Measurements from ENCODE around the gene TEX2.
"Not testable (repeated sequence)": the region's sequence is repeated elsewhere in the genome, so short reads cannot be mapped to it uniquely, and the experiment has no call there.

Gene TEX2

DNA sequence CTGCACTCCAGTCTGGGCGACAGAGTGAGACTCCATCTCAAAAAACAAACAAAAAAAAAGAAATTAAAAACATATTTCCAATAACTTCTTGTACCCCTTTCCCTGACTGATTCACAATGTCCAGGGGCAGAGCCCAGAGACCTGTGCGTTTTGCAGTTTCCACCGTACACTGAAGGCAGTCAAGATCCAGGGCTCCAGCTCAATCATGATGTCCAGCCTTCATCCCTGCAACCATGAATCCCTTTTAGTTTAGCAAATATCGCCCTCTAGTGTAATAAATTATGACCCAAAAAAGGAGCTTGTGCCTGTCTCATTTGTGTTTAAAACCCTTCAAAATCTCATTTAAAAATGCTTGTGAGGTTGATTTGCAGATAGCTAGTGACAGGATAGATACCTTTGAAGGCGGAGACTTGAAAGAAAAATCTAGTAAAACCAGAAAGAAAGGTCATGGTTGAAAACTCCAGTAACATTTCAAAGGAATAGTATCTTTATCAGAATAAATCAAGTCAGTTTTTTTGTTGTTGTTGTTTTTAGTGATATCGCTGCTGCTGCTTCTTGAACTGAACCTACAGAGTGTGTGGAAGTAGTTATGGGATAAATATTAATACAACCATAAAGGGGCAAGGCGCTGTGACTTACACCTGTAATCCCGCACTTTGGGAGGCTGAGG lies 129.4 kb downstream of the TEX2 start:
- DNase-seq, result peak; percentile 71

DNA sequence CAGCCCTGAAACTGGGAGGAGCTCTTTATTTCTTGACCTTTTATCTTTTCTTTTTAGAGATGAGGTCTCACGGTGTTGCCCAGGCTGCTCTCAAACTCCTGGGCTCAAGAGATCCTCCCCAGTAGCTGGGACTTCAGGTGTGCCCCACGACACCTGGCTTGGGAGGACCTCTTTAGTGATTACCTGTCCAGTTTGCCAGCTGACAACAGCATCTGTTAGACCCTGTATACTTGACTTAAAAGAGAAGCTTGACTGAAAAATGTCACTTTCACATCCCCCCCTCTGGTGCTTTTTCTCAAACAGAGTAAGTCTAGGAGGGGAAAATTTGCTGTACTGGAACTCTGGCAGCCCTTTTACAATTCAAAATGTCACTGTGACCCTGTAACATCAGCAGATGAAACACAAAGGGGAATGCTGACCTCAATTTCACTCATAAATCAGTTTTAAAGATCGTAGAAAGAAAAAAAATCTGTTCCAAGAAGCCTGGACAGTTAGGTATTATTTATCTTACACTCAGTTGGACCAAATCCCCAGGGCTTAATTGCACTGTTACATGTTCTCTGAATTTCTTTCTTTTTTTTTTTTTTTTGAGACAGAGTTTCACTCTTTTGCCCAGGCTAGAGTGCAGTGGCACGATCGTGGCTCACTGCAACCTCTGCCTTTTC lies 131.3 kb downstream of the TEX2 start:
- DNase-seq, result no peak

DNA sequence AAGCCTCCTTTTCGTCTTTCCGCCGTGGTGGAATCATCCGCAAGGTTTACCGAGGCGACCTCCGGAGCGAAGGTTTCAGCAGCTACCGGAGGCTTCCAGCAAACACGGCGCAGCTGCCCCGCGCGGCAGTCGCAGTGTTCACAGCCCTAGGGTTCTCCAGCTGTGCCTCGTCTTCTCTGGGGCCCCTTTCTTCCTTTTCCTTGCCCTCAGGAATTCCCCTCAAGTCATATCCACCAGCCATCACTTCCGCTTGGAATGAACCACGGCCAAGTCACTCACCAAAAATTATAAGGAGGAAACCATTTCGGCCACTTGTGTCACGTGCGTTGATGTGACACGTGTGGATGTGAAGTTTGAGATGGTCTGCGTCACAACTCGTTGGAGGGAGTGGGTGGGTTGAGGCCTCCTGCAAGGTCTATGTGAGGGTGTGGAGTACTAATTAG lies 132.5 kb downstream of the TEX2 start:
- DNase-seq, result no peak

DNA sequence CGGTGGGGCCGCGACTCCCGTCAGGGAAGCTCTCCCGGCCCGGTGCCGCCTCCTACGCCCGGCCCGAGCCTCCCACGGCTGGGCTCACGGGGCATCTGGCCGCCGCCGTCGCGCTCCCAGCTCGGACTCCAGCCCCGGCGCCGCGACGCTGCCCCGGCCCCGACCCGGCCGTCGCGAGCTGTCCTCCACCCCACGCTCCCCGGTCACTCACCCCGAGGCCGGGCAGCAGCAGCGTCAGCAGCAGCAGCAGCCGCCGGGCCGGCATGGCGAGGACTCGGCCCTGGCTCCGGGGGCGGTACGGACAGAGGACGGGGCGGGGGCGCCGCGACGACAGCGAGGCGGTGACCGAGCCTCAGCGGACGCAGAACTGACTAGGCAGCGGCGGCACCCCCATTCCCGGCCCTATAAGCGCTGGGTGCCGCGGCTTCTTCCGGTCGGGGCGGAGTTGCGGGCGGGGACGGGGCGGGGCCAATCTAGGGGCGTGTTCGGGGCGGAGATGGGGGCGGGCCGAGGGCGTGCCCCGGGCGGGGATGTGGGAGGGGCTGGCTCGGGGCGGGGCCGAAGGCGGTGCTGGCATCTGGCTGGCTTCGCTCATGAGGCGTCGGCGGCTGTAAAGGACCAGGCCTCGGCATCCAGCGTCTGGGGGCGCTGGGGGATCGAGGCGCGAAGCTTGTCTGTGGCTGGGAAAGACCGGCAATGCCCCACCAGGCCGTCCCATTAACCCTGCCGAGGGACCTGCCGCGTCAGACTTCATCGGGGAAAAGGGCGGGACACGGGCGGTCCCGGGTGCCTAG lies 133.1 kb downstream of the TEX2 start, which contains the start of gene ERN1:
Gene ERN1, minus strand, starts transcription at position 380 of the 794 bp plus-strand sequence. Its CDS starts 115 bp downstream, at position 265.
- DNase-seq, result peak; percentile 98

DNA sequence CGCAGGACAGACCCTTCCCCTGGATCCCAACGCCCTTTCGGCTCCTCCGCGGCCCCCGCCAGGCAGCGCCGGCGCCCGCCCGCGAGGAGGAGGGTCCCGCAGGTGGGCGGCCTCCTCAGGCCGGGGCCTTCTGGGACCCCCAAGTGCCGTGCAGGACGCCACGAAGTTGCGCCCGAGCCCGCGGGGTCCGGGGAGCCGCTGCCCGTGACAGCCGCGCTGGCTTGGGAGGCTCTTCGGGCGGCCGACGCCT lies 133.6 kb downstream of the TEX2 start:
- peak; percentile 74 for DNase-seq

DNA sequence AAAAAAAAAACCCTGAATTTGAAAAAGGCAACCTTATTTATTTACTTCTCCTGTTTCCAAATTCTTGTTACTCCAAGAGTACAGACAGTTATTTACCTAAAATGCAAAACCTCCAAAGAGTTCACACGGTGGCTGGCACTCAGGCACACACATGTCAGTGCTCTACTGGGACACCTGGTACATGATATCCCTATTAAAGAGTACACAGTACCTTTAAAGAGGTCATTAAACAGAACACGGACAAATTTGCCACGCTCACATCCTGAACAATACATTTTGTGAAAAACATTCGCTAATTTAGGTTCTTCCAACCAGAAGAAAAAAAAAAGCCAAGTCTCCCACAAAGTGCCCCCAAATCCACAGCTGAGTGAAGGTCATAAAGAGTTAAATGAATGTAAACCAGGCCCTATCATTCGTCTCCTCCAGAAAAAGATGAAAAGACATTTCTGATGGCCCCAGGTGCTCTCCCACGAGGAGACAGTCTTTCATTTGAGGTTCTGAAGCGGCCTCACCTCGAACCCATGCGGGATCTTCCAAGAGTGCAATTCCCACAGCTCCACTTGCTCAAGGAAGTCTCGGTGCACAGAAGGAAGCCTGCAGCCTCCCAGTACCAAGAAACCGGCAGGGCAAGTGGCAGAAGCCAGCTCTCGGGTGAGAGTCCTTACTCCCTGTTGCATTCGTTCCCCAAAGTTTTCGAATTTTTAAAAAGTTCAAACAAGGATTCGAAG lies 134.1 kb downstream of the TEX2 start:
- peak; percentile 77 for DNase-seq

DNA sequence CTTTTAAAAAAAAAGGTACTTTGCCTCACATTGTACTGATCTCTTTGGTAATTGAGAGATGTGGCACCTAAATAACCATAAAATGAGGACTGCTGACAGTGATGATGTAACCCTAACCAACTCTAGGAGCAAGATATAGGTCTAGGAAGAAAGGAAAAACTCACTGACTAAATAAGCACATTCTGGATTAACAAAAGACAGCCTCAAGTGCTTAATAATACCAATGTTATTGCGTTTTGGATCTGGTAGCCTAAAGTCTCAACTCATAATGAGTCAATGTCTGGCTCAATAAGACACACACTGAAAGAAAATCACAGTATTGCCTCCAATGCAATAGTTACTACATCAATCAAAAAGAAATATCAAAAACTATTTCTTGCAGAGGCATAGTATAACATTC lies 136.1 kb downstream of the TEX2 start:
- no peak for DNase-seq

DNA sequence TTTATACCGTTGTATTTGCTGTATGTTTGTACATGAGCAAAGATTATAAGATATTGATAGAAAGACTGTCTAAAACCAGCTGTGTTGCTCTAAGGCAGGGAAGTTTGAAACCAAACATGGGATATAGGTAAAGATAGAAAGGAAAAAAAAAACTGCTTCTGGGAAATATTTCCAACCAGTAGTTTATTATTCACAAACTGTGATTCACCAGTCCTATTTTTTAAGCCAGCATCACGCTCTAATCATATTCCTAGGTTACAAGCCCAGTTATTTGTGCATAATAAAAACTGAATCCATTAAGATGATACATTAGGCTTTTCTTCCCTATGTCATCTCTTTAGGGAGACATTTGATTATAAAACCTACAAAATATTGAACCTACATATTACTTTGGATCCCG lies 137.1 kb downstream of the TEX2 start:
- no peak for DNase-seq

DNA sequence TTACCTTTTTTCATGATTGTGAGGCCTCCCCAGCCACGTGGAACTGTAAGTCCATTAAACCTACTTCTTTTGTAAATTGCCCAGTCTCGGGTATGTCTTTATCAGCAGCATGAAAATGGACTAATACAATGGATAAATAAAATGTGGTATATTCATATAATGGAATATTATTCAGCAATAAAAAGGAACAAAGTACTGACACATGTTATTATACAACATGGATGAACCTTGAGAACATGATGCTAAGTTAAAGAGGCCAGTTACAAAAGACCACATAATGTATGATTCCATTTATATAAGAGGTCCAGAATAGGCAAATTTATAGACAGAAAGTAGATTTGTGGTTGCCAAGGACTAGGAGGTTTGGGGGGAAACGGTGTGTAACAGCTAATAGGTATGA lies 138.5 kb downstream of the TEX2 start:
- no peak for DNase-seq

DNA sequence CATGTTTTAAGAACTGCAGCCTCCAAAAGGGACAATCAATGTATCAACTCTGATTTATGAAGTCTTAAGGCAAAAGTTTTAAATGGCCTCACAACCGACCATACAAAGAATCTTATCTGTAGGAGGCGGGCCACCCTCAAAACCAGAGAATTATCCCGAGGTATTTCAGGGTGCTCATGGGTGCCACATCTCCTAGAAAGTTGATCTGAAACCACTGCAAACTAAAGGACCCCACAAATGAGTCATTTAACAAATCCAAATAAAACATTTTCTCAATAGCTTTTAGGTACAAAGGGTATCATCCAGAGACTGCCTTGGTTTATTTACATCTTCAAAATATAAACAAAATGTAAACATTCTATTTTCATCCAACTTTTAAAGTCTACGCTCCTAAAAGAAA lies 139.9 kb downstream of the TEX2 start:
- no peak for DNase-seq

DNA sequence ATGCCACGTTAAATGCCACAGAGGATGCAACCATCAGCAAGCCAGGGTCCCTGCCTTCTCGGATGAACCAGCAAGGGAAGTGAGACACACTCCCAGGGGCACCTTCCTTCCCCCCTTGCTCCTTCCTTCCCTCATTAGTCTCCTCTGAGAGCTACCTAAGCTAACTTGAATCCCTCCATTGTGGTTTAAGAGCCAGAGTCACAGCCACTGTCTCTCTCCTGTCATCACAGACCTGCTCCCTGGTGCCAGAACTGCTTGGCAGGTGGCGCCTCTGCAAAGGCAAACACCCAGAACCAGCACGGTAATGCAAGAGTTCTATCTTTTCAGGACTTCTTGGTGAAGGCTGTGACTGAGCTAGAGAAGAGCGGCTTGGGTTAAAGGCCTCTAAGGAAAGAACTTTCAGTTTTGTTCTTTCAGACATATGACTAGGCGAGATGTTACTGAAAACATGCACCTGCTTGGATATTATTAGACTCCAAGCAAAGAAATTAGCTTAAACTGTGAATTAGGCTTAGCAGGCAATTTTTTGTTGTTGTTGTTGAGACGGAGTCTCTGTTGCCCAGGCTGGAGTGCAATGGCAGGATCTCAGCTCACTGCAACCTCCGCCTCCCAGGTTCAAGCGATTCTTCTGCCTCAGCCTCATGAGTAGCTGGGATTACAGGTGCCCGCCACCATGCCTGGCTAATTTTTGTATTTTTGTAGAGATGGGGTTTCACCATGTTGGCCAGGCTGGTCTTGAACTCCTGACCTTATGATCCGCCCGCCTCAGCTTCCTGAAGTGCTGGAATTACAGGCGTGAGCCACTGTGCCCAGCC lies 141.9 kb downstream of the TEX2 start:
- not testable (repeated sequence) for DNase-seq

DNA sequence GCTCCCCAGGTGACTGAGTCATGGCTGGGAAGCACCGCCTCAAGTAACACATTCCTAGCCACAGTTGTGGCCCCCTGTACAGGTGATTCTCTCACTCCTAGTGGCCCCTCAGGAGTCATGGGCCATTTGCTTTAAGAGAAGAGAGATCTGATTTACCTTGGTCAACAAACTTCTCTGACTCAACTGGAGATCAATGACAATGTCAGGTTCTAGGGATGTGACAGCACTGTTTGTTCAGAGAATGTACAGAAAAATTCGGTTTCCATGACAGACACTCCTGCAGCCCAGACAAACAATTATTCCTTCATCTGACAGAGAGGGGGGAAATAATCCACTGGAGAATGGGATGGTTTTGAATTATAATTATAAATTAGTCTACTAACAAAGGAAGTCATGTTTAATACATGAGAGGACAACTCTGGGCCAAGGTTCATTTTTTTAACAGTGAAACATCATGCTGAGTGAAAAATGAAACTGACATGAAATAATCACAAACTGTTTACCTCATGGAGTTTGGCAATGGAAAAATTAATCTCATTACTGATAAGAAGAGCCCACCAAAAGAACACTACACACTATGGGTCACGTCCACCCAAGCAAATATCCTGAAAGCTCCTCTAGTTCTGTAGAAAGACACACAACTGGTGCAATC lies 142.8 kb downstream of the TEX2 start:
- DNase-seq, result no peak

DNA sequence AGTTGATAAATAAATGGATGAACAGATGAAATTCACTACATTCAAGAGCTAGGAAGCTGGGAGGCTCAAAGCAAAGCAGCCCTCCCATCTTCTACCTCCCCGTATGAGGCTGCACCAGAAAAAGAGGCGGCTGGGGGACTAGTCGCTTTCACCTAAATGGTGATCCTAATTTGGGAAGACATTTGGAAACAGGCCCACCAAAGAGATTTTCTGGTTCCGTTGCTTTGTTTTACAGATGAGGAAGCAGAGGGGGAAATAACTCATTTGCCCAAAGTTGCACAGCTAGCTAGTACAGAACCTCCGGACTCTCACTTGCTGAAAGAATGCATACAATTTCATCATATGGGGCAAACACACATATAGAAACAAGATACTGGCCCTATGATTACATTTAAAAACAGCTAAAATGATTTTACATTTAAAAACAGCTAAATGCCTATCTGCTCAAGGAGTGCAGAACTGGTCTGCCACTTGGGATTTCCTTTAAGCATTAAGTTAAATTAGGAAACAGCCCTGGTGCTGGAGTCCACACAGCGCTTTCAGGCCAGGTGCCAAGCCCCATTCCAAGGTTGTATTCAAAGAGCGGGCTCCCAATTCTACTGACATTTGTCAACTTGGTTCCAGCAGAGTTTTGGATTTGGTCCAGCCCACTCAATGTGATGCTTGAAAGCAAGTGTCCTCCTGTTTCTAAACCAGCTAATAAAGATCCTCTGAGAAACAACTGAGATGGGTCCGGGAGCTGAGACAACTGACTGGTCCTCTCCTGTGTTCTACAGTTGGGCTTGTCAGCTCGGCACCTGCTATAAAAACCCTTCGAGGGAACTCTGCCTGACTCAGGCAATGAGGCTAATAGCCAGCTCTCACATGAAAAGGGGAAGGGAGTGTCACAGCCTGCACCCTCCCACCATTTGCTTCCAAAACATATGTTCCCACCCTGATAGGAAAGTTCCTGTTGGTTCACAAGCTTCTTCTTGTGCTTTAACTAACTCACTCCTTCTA lies 144.8 kb downstream of the TEX2 start:
- no peak for DNase-seq

DNA sequence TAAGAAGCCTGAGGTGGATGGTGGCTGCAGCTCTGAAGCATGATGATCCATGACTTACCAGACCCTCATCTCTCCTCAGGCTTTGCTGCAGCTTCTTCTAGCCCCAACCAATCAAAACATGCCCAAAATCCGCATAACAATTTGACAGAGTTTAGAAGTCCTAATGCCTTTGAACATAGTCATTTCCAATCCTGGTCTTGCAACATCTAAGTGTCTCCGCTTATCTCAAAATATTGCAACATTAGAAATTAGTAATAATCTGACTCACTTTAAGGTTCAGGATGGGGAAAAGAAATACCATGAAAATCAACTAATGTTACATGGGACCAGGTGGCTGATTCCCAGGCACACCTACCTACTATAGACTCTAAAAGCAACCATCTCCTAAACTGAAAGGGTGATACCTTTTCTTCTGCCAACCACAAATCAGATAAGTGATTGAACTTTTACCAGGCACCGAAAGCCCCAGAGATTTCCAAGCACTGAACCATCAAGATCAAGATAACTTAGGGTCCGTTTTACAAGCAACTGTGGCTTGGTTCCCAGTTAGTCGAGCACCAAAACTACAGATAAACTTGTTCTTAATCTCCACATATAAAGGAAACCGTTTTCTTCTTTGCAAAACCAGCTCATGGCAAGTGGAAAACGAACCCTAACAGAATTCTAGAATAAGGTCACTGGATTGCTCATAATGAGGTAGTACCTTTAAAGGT lies 147.1 kb downstream of the TEX2 start:
- no peak for DNase-seq

DNA sequence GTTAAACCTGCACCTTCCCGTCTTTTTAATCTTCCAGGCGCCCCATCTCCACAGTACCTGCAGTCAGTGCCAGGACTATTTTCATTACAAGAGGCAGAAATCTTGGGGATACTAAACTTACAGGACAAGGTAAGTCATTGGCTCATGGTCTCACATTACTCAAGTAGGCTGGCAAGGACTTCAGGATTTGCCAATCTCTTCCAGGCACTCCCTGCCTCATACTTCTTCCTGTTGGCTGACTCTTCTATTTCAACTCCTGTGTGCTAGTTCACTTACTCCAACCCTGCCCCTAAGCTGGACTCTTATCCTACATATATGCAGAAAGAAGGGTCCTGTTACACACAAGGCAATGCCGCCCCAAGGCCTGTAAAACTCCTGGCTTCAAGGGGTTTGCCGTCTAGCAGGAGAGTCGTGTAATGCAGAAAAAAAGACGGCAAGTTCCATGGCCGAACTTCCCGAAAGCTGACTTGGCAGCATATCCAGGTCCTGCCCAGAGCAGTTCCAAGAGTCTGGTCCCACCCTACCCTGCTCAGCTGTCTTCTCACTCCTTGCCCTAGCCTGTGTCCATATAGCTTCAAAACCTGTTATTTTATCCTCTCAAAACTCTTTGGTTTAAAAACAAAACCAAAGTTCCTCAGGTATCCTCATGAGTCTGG lies 147.9 kb downstream of the TEX2 start:
- no peak for DNase-seq

DNA sequence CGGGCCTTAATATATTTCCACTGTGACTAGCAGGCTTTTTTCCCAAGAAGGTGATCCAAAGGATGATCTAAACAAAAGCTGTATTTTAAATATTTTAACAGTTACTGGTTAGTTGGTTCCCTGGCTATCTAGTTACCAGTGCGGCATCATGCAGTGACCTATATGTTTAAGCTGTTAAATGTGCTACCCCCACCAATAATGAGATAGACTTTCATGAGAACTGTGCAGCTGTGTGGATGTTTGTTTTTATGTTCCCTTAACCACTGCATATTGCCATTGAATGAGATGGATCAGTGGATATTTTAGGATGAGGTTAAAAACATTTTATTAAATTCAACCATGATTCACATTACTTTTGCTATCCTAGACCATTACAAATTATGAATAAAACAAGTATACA lies 150.1 kb downstream of the TEX2 start:
- DNase-seq, result no peak

DNA sequence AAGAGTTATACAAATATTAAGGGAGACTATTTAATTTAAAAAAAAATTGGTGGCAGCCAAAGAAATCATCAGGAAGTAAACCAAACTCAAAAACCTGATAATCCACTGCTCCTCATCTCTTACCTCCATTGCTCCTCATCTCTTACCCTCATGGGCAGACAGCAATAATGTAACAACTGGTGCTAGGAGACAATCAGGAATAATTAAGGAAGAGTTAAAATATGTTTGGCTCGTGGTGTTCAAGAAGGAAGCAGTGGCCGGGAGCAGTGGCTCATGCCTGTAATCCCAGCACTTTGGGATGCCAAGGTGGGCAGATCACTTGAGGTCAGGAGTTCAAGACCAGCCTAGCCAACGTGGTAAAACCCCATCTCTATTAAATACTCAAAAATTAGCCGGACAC lies 151.2 kb downstream of the TEX2 start:
- no peak for DNase-seq

DNA sequence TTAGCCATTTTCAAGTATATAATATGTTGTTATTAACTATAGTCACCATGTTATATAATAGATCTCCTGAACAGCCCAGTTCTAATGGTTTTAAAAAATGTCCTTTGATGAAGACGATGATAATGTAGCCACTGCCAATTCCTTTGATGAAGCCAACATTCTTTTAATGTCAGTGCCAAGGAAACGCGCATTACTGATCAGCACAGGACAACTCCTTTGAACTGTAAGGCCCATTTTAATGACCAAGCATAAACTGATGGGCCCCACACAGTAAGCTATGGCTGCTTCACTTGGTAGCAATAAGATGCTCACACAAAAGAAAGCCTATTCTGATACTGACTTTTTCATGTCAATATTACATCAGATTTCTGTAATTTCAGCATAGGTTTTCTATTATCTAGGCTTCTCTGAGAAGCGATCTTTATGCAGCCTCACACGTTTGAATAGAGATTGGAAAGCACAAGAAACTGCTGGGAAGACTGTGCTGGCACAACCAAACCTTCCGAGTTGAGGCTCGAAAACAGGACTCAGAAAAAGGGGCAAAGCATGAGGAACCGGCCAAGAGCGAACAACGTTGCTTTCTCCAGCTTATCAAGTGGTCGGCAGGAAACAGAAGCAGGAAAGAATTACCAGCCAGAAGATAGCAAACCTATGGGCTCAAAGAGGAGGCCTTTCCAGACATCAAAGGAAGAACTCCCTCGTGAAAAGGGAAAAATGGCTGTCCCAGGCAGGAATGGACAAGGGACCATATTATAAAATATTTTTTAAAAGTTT lies 152.5 kb downstream of the TEX2 start:
- DNase-seq, result peak; percentile 54

DNA sequence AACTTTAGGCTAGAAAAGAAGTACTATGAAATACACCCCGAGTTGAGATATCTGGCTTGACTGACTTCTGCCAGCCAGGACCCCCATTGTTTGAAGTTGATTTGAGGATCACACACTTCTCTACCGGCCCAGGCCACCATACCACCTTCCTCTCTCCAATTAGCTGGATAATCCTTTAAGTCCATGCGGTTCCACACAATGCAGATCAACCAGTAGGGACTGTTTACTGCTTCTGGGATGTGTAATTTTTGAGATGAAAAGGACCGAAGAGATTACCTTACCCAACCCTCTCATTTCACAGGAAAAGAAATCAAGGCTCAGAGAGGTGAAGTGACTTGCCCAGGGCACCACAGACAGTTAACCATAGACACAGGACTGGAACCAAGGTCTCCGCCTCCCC lies 153.7 kb downstream of the TEX2 start:
- no peak for DNase-seq

Data from islet precursor cell (in vitro differentiated cells).